22Rv1 (cell line): ENCODE results near the gene HCN1.

Experiments
- CTCF ChIP-seq: fragments of 450-650 bp; IDR thresholded peaks from 2 replicates; pipeline ENCODE4 v1.5.1; 2017; ENCODE audit warnings: mild to moderate bottlenecking
- ZFX ChIP-seq: fragments of 450-650 bp; IDR thresholded peaks from 2 replicates; pipeline ENCODE4 v1.6.1; 2017; ENCODE audit warnings: antibody characterized with exemption, borderline replicate concordance

GRCh38 chr5:45680950-45681349, 15.2 kb downstream of the HCN1 start:
- no peak for TF ChIP-seq ZFX
- TF ChIP-seq CTCF: no peak
